Prostate gland (tissue), 2 donors: ENCODE results near the gene MYH15. TPM values are rescaled to one million over a fixed set of nuclear protein-coding genes. Genes with fewer than 3 reads are reported as not detected.

Experiments
- DNase-seq: peaks from one replicate; pipeline ENCODE4 v3.0.0-alpha.2; 2019; ENCODE audit warnings: low spot score
- H3K27ac ChIP-seq, 2 donors: fragments of 200-600 bp; sonication (generic); 2 replicates each; pipeline ENCODE4 v1.5.1; 2017 to 2019
- H3K27me3 ChIP-seq: fragments of 200-600 bp; sonication (generic); replicated peaks from 2 replicates; pipeline ENCODE4 v1.5.1; 2019; ENCODE audit not compliant: insufficient read depth
- H3K36me3 ChIP-seq, 2 donors: fragments of 200-600 bp; sonication (generic); 1 replicate in 1 of 2; 2 replicates in 1 of 2; pipeline versions ENCODE4 v1.5.1 to v1.8.1; 2017 to 2019
- H3K4me1 ChIP-seq: fragments of 200-600 bp; sonication (generic); replicated peaks from 2 replicates; pipeline ENCODE4 v1.5.1; 2019
- H3K4me3 ChIP-seq, 2 donors: fragments of 200-600 bp; sonication (generic); 2 replicates each; pipeline ENCODE4 v1.5.1; 2017 to 2019
- H3K9me3 ChIP-seq: fragments of 200-600 bp; sonication (generic); 2 replicates; pipeline ENCODE4 v1.5.1; 2017
- CTCF ChIP-seq, 4 experiments: fragments of 200-600 bp in 2 of 4; fragments of 450-650 bp in 2 of 4; sonication (generic) in 2 of 4; IDR thresholded peaks; 1 replicate in 3 of 4; 2 replicates in 1 of 4; pipeline ENCODE4 v1.5.1; 2016 to 2019; ENCODE audit warnings: antibody characterized with exemption in 4 of 4, mild to moderate bottlenecking in 2 of 4, moderate library complexity in 2 of 4
- POLR2A ChIP-seq: fragments of 450-650 bp; IDR thresholded peaks from one replicate; pipeline ENCODE4 v1.6.1; 2016; ENCODE audit warnings: antibody characterized with exemption, mild to moderate bottlenecking
- POLR2AphosphoS5 ChIP-seq: sonication (generic); formaldehyde crosslinking; IDR thresholded peaks from one replicate; pipeline ENCODE4 v1.6.1; 2017; ENCODE audit warnings: antibody characterized with exemption
- WGBS: methylation state at CpG from one replicate; pipeline ENCODE4 v1.1.5; 2018; 5-methylcytosine and 5-hydroxymethylcytosine counted together
- intact Hi-C: fragments of 100-400 bp; cut with DNase I; formaldehyde crosslinking; loops from one replicate; pipeline ENCODE4 v1.14.2; 2022
- total RNA-seq, 2 donors: library from RNA; depleted of rRNA; stranded (reverse); fragments of >200 nt; gene quantifications; one replicate each; pipeline ENCODE4 v1.1.0, GENCODE V29; 2016

Gene MYH15
- total RNA-seq, 2 donors from 2014 or later: 0.68 TPM

DNA sequence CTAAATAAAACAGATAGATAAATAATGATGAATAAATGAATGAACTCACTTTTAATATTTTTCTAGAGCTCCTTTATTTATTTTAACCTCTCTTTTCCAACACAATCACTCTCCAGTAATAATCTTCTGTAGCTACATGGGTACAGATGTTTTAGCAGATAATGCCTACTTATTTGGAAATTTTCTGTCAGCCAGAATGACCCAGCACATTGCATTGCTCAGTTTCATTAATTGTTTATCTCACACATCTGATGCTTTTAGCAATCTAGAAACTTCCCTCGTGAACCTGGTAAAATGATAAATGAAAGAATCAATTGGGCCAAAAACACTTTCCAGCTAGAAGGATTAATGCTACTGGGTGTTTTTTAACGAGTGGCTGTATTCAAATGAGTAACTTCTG, 14.9 kb upstream of the MYH15 start:
- WGBS: 70% methylated on average over 2 of the region's 2 CpGs
- Histone ChIP-seq H3K4me3 (no peak overlapping the region), H3K27ac (no peak overlapping the region), H3K4me1 (no peaks in the 10 kb centered on the region), H3K9me3 (no peaks in the 10 kb centered on the region), H3K36me3 (no peaks in the 10 kb centered on the region), H3K27me3 (no peaks in the 10 kb centered on the region)
- no peak for DNase-seq
- TF ChIP-seq POLR2AphosphoS5: no peak
- TF ChIP-seq CTCF (IDR thresholded peaks at IDR 0.05): no peak
- TF ChIP-seq POLR2A: no peak
- intact Hi-C loops: no loop called here

DNA sequence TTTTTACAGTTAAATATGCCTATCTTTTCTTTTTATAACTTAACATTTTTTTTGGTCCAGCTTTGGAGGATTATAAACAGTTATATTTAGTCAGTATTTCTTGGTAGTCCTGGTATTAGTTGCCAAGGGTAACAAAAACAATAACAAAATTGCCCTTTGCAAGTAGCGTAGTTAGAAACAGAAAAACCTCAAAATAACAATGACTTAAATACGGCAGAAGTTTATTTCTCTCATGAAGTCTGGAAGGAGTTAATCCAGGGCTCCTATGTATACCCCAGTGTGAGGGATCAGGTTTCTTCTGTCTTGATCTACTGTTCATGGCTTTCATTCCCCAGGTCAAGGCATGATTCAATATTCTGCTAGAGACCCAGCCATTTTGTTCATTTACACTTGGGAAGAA, 14.1 kb upstream of the MYH15 start:
- no peak overlapping the region for H3K27ac ChIP-seq
- H3K4me3 ChIP-seq: no peak overlapping the region
- no peaks in the 10 kb centered on the region for H3K9me3 ChIP-seq
- no peaks in the 10 kb centered on the region for H3K36me3 ChIP-seq
- no peak for TF ChIP-seq POLR2AphosphoS5
- TF ChIP-seq POLR2A: no peak
- TF ChIP-seq CTCF (IDR thresholded peaks at IDR 0.05): no peak
- no peaks in the 10 kb centered on the region for H3K27me3 ChIP-seq
- 33% methylated on average over 2 of the region's 2 CpGs for WGBS
- intact Hi-C loops: no loop called here
- DNase-seq: no peak
- no peaks in the 10 kb centered on the region for H3K4me1 ChIP-seq

DNA sequence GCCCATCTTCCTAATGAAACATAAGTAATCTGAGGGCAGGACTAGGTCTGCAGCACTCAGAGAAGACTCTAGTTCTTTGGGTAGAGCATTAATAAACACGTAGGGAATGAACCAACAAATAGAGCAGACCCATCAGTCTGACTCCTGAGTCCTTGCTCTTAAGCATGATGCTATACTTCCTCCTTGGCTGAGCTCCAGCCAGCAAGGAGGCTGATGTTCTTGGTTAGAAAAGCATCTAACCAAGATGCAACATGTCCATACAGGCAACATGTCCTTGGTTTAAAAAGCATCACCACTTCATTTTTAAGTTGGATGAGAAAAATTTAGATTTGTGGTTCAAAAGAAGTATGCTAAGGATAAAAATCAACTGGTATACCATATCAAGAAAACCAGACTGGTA, 8.5 kb upstream of the MYH15 start:
- WGBS: 36% methylated on average over 1 of the region's 1 CpG
- Histone ChIP-seq H3K9me3 (no peaks in the 10 kb centered on the region), H3K4me1 (no peaks in the 10 kb centered on the region), H3K36me3 (no peaks in the 10 kb centered on the region), H3K4me3 (no peak overlapping the region), H3K27ac (no peak overlapping the region), H3K27me3 (no peaks in the 10 kb centered on the region)
- TF ChIP-seq POLR2A (no peak), CTCF (IDR thresholded peaks at IDR 0.05) (no peak), POLR2AphosphoS5 (no peak)
- intact Hi-C loops: no loop called here
- no peak for DNase-seq

- Histone ChIP-seq H3K27ac (no peak overlapping the region), H3K4me3 (no peak overlapping the region), H3K4me1 (no peaks in the 10 kb centered on the region), H3K27me3 (no peaks in the 10 kb centered on the region), H3K36me3 (no peaks in the 10 kb centered on the region), H3K9me3 (no peaks in the 10 kb centered on the region)
- no peak for DNase-seq
- 90% methylated on average over 2 of the region's 2 CpGs for WGBS
- intact Hi-C loops: no loop called here
- TF ChIP-seq POLR2A: no peak
- no peak for TF ChIP-seq CTCF (IDR thresholded peaks at IDR 0.05)
- TF ChIP-seq POLR2AphosphoS5: no peak
Measured at GRCh38 chr3:108516881-108517280, 6.5 kb upstream of the MYH15 start.

DNA sequence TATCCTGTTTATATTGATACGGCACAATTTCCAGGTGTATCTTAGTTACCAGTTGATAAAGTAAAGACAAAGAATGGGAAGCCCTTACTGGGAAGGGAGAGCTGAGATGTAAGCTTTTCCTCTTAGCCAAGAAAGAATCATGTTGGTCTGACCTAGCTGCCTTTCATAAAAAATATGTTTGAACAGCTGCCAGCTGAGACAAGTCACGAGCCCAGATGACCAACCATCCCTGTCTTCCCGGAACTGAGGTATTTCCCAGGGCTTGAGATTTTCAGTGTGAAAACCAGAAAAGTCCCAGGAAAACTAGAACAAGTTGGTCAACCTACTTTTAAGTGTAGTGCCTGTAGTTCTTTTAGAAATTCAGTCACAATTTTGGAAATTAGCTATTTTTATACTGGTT, 3.6 kb upstream of the MYH15 start:
- no peak for DNase-seq
- 64% methylated on average over 3 of the region's 3 CpGs for WGBS
- Histone ChIP-seq H3K9me3 (no peaks in the 10 kb centered on the region), H3K27me3 (no peaks in the 10 kb centered on the region), H3K4me1 (no peaks in the 10 kb centered on the region), H3K27ac (no peak overlapping the region), H3K36me3 (no peaks in the 10 kb centered on the region), H3K4me3 (no peak overlapping the region)
- TF ChIP-seq POLR2A (no peak), CTCF (IDR thresholded peaks at IDR 0.05) (no peak), POLR2AphosphoS5 (no peak)
- intact Hi-C loops: no loop called here
